ENCODE data around the gene TRNP1.

DNA sequence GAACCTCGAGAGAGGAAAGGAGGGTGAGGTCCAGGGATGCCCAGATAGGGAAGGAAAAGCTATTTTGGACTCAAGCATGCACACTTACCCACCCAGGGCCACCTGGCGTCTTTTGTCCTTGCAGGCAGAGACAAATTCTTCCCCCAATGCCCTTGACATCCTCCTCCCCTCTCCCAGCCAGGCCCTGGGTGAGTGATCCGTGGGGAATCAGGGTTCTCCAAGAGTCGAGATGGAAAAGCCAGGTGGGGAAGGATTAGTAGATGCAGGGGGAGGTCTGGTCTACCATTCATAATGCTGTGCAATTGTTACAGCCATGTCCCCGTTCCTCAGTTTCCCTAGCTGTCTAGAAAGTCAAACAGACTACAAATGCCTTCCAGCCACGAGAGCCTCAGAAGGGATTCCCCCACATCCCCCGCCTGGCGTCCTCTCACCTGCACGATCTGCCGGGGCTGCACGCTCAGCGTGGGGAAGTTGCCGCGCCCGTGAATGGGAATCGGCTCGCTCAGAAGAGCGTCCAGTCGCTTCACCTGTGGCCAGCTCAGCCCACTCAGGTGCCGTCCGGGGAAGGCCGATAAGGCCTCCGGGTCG, 18.6 kb downstream of the TRNP1 start:
- TF ChIP-seq, protein P1, sequence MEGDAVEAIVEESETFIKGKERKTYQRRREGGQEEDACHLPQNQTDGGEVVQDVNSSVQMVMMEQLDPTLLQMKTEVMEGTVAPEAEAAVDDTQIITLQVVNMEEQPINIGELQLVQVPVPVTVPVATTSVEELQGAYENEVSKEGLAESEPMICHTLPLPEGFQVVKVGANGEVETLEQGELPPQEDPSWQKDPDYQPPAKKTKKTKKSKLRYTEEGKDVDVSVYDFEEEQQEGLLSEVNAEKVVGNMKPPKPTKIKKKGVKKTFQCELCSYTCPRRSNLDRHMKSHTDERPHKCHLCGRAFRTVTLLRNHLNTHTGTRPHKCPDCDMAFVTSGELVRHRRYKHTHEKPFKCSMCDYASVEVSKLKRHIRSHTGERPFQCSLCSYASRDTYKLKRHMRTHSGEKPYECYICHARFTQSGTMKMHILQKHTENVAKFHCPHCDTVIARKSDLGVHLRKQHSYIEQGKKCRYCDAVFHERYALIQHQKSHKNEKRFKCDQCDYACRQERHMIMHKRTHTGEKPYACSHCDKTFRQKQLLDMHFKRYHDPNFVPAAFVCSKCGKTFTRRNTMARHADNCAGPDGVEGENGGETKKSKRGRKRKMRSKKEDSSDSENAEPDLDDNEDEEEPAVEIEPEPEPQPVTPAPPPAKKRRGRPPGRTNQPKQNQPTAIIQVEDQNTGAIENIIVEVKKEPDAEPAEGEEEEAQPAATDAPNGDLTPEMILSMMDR (conservative IDR thresholded peaks at IDR 0.05; ENCODE audit: low read length) = no peak
- TF ChIP-seq EZH2phosphoT487 (IDR thresholded peaks at IDR 0.05; ENCODE audit: borderline replicate concordance, low read depth, low read length) = no peak

Data from OCI-LY7 (cell line).